ENCODE measurements around the gene EI24. TPM values are rescaled to one million over a fixed set of nuclear protein-coding genes. Genes with fewer than 3 reads are reported as not detected.

Gene EI24
- total and polyA plus RNA-seq, 2 experiments from 2014 or later, result 132 to 174 TPM

GRCh38 chr11:125552927-125553326 lies 16.4 kb upstream of the EI24 start (continued):
- TF ChIP-seq ZNF462 (CRISPR knock-in tag; IDR thresholded peaks at IDR 0.05) (no peak), EZH2phosphoT487 (IDR thresholded peaks at IDR 0.05; ENCODE audit: unreplicated experiment) (no peak), CTCF (conservative IDR thresholded peaks at IDR 0.05; ENCODE audit: low read depth in 2 of 2) (no peak), POLR2AphosphoS5 (IDR thresholded peaks at IDR 0.05; ENCODE audit: low read depth) (no peak), ZNF331 (CRISPR knock-in tag; IDR thresholded peaks at IDR 0.05; ENCODE audit: low read depth) (no peak), STAT1 (IDR thresholded peaks at IDR 0.05; ENCODE audit: unreplicated experiment) (no peak), EZH2 (IDR thresholded peaks at IDR 0.05; ENCODE audit: low read depth, unreplicated experiment) (no peak)

- Mint-ChIP-seq H3K9me3 (peaks cover 53% of the 10 kb centered on the region), H3K36me3 (ENCODE audit: low read depth) (peaks cover 35% of the 10 kb centered on the region), H3K4me3 (no peak overlapping the region), H3K27ac (no peak overlapping the region), H3K27me3 (ENCODE audit: insufficient read depth, low read depth, poor library complexity) (peaks cover 4% of the 10 kb centered on the region), H3K4me1 (no peaks in the 10 kb centered on the region)
- Histone ChIP-seq H3K4me1 (ENCODE audit: insufficient read depth) (no peaks in the 10 kb centered on the region), H3F3A (replicated peaks; ENCODE audit: low read depth) (no peaks in the 10 kb centered on the region), H2AFZ (no peak overlapping the region), H3K27ac (ENCODE audit: low read depth) (no peak overlapping the region), H3K36me3 (ENCODE audit: insufficient read depth) (peaks cover 12% of the 10 kb centered on the region; the same call in 1 of the 2 replicates), H3K79me2 (replicated peaks; ENCODE audit: insufficient read depth) (no peaks in the 10 kb centered on the region), H3K27me3 (ENCODE audit: insufficient read depth) (no peaks in the 10 kb centered on the region), H3K4me3 (no peak overlapping the region), H3K9me2 (ENCODE audit: insufficient read depth) (no peaks in the 10 kb centered on the region), H3K4me2 (no peak overlapping the region), H4K20me1 (replicated peaks; ENCODE audit: insufficient read depth) (no peaks in the 10 kb centered on the region)
- ATAC-seq, result no peak
- DNase-seq (ENCODE audit: low spot score), result no peak
- TF ChIP-seq STAT1 (IDR thresholded peaks at IDR 0.05; ENCODE audit: unreplicated experiment) (no peak), JUNB (IDR thresholded peaks at IDR 0.05; ENCODE audit: unreplicated experiment) (no peak), ETS1 (IDR thresholded peaks at IDR 0.05) (no peak), REST (IDR thresholded peaks at IDR 0.05; ENCODE audit: unreplicated experiment) (no peak), NANOG (IDR thresholded peaks at IDR 0.05; ENCODE audit: borderline replicate concordance) (no peak), ZNF114 (CRISPR knock-in tag; IDR thresholded peaks at IDR 0.05) (no peak), EZH2phosphoT487 (IDR thresholded peaks at IDR 0.05; ENCODE audit: unreplicated experiment) (no peak), POLR2AphosphoS5 (IDR thresholded peaks at IDR 0.05; ENCODE audit: low read depth) (no peak)
Observed at GRCh38 chr11:125553357-125553756, 15.9 kb upstream of the EI24 start.
